GM18868 (cell line): ENCODE results near the gene ENKD1.
A peak's percentile ranks its signal among the peaks of the same experiment; 100 is the strongest.

ENCODE experiments used
- ATAC-seq: cut with Tn5 transposase; IDR thresholded peaks from one replicate; pipeline ENCODE4 v1.9.1; 2021; ENCODE audit warnings: mild to moderate bottlenecking, moderate library complexity; ENCODE audit not compliant: unreplicated experiment

ENKD1 gene

DNA sequence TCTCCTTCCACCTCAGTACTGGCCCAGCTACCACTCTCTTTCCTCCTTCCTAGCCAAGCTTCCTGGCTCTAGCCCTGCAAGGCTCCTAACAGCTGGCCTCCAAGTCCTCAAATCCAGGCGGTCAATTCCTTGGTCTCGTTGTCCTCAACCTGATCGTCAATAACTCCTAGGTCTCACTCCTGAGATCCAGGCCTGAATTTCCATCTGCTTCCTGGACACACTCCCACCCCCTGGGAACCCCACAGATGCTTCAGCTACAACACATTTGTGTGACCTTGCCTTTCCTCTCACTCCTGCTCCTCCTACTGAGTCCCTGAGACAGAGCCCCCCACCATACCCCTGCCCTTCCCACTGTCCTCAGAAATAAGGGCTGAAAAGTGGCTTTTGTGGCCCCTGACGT lies 2.3 kb downstream of the ENKD1 start:
- no peak for ATAC-seq

- ATAC-seq, result no peak
Measured at GRCh38 chr16:67663877-67664222, 2.7 kb downstream of the ENKD1 start.

- ATAC-seq, result no peak
Measured at GRCh38 chr16:67663151-67663876, 3.2 kb downstream of the ENKD1 start.

- no peak for ATAC-seq
Measured at GRCh38 chr16:67662653-67663010, 3.9 kb downstream of the ENKD1 start.

DNA sequence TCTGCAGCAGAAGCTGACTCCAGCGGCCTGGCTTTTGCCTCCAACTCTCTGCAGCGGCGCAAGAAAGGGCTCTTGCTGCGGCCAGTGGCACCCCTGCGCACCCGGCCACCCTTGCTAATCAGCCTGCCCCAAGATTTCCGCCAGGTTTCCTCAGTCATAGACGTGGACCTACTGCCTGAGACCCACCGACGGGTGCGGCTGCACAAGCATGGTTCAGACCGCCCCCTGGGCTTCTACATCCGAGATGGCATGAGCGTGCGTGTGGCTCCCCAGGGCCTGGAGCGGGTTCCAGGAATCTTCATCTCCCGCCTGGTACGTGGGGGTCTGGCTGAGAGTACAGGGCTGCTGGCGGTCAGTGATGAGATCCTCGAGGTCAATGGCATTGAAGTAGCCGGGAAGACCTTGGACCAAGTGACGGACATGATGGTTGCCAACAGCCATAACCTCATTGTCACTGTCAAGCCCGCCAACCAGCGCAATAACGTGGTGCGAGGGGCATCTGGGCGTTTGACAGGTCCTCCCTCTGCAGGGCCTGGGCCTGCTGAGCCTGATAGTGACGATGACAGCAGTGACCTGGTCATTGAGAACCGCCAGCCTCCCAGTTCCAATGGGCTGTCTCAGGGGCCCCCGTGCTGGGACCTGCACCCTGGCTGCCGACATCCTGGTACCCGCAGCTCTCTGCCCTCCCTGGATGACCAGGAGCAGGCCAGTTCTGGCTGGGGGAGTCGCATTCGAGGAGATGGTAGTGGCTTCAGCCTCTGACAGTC lies 4.5 kb downstream of the ENKD1 start:
- ATAC-seq, result no peak

GRCh38 chr16:67661101-67661761 lies 5.3 kb downstream of the ENKD1 start:
- ATAC-seq, result no peak

DNA sequence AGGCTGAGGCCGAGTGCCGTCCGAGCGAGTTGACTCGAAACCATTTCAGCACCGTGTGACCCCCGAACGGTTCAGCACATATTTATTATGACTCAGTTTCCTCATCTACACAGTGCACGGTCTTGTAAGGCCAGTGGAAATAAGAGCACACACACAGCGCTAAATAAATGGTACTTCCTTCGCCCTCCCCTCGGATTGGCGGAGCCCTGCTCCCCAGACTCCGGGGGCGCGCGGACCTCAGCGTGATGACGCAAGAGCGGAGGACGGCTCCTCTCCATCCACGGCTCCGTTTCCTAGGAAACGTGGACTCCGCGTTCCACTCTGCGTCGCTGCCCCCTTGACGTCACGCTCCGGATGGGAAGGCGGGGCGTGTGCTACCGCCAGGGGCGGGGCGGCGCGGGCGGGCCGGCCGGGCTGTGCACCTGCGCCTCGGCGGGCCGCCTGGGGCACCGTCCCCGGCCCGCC lies 6.0 kb downstream of the ENKD1 start, which contains the start of gene PARD6A:
TSS of gene PARD6A (plus strand) at position 397 of the 465 bp plus-strand sequence. CDS start 79 bp downstream, outside the sequence.
- ATAC-seq, result peak; percentile 78

DNA sequence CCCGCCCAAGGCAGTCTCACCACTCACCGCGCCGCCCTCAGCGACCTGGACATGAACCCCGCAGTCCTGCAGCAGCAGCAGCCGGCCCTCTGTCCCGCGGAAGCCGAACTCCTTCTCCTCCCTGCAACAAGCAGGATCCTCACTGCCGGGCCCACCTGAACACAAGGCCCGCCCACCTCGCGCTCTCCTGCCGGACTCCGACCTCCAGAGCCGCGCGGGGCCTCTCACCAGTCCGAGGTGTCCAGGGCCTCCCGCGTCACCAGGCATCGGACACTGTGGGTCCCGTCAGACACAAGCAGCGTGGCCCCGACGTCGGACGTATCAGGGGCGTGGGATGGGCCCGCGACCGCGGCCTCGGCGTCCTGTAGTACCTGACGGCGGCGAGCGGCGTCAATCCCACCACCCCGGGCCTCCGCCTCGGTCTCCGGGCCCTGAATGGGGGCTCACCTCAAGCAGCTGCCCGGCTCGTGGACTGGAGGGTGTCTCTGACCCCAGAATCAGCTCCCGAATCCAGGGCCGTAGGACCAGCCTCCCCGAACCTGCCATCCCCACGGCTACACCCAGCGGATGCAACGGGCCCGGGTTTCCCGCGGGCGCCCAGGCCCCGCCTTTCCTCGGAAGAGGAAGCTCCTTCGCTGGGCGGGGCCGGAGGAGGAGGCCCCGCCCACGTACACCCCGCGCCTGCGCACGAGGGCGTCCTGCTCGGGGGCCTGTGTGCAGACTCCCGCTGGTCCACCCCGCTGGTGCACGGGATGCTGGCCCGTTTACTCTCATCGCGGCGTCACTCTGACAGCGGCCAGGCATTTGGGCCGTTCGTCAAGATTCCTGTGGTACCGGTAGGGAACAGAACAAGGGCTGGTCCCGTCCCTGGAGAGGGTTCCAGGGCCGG lies 6.6 kb downstream of the ENKD1 start, which contains the start of gene ACD:
TSS of gene ACD (minus strand) at position 586 of the 889 bp plus-strand sequence. CDS start at position 546, 40 bp downstream.
- peak; percentile 57 for ATAC-seq

GRCh38 chr16:67658849-67659674 lies 7.5 kb downstream of the ENKD1 start:
- ATAC-seq, result no peak

DNA sequence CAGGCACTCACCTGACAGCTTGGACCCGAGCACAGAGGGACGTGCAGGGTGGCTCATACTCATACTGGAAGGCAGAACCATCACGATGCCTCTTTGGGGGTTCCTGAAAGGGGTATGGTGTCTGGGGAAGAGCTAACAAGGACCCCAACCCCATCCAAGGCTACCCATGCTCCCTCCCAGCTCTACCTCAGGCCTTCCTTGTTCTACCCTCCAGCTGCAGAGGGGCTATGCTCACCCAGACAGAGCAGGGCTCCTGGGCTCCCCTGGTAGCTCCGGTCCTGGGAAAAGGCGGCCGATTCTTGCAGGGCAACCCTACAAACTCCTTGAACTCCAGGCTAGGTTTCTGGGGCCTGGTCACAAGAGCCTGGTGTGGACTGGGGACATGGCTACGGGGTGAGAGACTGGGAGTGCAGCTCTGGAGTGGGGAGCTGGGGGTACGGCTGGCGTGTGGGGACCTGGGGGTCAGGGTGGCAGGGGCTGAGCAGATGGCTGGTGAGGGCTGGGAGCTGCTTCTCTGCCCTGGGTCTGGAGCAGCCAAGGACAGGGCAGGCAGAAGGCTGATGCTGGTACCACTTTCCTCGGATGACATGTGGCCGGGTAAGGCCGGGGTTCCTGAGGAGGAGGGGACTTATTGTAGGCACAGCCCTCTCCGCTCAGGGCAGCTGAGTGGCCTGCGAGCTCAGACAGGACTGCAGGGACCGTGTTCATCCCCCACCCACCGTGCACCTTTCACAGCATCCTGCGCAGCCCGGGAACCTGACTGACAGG lies 8.6 kb downstream of the ENKD1 start:
- no peak for ATAC-seq

DNA sequence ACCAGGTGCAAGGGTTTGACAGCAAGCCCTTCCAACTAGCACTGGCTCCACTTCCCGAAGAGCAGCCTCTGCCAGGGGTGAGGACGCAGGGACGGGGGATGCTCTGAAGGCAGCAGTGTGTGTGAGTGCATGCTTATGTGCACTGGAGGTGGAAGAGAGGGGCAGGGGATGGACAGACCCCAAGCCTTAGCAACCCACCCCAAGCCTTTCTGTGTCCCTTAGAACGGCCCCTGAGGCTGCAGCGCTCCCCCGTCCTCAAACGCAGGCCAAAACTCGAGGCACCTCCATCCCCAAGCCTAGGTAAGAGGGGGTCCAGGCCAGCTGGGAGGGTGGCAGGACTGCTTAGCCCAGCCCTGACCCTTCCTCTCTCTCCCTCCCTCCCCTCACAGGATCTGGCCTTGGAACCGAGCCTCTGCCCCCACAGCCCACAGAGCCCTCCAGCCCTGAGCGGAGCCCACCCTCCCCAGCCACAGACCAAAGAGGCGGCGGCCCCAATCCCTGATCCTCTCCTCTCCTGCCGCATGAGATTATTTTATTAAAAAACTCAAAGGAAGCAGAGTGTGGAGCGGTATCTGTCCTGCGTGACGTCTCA lies 9.4 kb downstream of the ENKD1 start:
- no peak for ATAC-seq

- ATAC-seq, result no peak
Measured at GRCh38 chr16:67656344-67657016, 10.1 kb downstream of the ENKD1 start.

DNA sequence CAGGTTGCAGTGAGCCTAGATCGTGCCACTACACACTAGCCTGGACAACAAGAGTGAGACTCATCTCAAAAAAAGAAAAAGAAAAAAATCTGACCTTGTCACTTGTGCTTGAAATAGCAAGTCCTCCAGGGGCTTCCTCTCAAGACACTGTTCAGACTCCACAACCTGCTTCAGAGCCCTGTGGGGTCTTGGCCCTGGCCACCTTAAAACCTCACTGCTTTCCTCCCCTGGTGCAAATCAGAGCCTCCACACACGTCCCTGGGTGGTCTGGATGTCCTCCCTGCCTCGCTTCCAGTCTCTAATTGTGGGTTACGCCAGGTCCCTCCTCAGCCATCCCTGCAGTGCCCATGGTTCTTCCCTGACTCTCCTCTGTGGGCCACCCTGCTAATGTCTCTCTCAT lies 11.2 kb downstream of the ENKD1 start:
- ATAC-seq, result no peak

GRCh38 chr16:67654403-67654911 lies 12.1 kb downstream of the ENKD1 start:
- ATAC-seq, result no peak

- no peak for ATAC-seq
Measured at GRCh38 chr16:67653789-67654402, 12.7 kb downstream of the ENKD1 start.

- no peak for ATAC-seq
Measured at GRCh38 chr16:67653128-67653788, 13.3 kb downstream of the ENKD1 start.

DNA sequence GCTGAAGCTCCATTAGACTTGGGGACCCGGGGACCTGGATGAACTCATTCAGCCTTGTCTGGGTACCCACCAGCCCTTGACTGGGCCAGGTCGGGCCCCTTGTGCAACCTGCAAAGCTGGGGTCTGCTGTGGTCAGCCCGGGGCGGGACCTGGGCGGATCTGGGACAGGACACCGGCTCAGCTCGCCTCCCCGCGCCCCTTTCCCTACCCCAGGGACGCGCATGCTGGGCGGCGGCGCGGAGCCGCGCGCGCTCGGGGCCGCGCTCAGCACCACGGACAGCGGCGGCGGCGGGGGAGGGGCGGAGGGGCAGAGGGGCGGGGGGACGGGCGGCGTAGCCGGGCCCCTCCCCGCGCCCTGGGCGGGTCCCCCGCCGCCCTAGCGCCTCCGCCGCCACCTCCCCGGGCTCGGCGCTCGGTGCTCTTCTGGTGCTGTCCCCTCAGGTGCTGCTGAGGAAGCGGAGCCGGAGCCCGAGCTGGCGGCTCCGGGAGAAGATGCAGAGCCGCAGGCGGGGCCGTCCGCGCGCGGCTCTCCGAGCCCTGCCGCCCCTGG lies 13.9 kb downstream of the ENKD1 start:
- no peak for ATAC-seq
